Measurements from ENCODE around the gene PLA2G1B. TPM values are rescaled to one million over a fixed set of nuclear protein-coding genes. Genes with fewer than 3 reads are reported as not detected.

Gene PLA2G1B
- total RNA-seq, 1 donor from 2014 or later: not detected

DNA sequence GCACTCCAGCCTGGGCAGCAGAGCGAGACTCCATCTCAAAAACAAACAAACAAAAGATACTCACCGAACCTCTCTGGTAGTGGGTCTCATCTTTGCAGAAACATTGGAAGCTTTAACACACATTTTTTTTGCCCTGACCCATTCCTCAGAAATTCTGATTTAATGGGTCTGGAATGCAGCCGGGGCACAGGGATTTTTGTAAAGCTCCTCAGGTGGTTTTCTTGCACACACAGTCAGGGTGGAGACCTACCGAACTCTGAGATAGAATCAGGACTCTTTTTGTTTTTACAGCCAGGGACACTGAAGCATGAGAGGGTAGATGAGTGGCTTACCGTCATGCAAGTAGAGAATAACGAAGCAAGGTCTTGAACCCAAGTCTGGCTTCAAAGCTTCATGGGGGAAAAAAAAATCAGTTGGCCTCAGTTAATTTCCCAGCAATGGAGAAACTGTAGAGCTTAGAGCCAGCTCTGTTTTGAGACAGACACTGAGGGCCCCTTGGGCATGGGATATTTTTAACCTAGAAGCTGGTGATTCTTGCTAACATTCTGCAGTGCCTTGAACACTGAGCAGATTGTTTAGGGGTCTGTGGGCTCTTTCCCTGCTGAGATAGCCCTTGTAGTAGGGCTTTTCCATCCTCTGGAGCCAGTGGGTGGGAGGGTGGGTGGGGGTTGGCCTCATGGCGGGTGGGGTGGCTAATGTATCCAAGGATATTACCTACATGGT, 40.6 kb downstream of the PLA2G1B start:
- Mint-ChIP-seq H3K36me3 (ENCODE audit: low read depth) (no peaks in the 10 kb centered on the region), H3K4me1 (peaks cover 27% of the 10 kb centered on the region), H3K27ac (ENCODE audit: unreplicated experiment) (peak overlapping the region; percentile 79), H3K4me3 (no peak overlapping the region), H3K9me3 (no peaks in the 10 kb centered on the region), H3K27me3 (ENCODE audit: low read depth) (no peaks in the 10 kb centered on the region)
- no peak for DNase-seq (ENCODE audit: low read depth, low spot score)
- TF ChIP-seq, protein P1, sequence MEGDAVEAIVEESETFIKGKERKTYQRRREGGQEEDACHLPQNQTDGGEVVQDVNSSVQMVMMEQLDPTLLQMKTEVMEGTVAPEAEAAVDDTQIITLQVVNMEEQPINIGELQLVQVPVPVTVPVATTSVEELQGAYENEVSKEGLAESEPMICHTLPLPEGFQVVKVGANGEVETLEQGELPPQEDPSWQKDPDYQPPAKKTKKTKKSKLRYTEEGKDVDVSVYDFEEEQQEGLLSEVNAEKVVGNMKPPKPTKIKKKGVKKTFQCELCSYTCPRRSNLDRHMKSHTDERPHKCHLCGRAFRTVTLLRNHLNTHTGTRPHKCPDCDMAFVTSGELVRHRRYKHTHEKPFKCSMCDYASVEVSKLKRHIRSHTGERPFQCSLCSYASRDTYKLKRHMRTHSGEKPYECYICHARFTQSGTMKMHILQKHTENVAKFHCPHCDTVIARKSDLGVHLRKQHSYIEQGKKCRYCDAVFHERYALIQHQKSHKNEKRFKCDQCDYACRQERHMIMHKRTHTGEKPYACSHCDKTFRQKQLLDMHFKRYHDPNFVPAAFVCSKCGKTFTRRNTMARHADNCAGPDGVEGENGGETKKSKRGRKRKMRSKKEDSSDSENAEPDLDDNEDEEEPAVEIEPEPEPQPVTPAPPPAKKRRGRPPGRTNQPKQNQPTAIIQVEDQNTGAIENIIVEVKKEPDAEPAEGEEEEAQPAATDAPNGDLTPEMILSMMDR (conservative IDR thresholded peaks at IDR 0.05): no peak

DNA sequence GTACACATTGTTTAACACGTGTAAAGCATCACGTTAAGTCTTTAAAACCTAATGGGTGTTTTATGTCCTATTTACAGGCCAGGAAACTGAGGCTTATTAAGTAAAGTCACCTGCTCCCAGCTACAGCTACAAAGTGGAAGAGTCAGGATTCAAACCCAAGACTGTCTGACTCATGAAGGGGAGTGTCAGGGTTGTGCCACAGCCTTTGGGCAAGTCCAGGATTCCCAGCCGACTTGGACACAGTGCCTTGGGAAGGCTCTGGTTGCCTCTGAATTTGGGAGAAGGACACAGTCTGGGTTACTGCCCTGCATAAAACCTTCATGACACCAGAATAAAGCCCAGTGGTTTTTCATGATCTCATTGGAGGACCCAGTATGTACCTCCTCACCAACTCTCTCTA, 43.2 kb downstream of the PLA2G1B start:
- Mint-ChIP-seq H3K36me3 (ENCODE audit: low read depth) (no peaks in the 10 kb centered on the region), H3K4me3 (no peak overlapping the region), H3K4me1 (peaks cover 17% of the 10 kb centered on the region), H3K9me3 (no peaks in the 10 kb centered on the region), H3K27ac (ENCODE audit: unreplicated experiment) (no peak overlapping the region), H3K27me3 (ENCODE audit: low read depth) (no peaks in the 10 kb centered on the region)
- no peak for DNase-seq (ENCODE audit: low read depth, low spot score)
- TF ChIP-seq, protein P1 (conservative IDR thresholded peaks at IDR 0.05): no peak

DNA sequence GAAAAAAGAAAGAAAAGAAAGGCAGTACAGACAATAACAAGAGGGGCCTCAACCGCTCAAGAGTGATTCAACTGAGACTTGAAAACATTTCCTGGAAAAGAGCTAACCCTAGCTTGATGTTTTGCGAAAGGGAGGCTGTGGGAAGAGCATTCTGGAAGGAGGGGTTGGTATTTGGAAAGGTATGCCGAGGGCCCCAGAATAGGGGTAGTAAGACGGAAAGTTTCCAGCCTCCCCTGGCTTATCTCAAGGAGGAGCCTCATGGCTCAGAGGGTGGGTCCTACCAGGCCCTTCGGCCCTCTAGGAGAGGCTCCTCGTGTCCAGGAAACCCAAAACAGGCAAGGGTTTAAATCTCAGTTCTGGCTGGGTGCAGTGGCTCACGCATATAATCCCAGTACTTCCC, 44.3 kb downstream of the PLA2G1B start:
- Mint-ChIP-seq H3K4me1 (peaks cover 15% of the 10 kb centered on the region), H3K27me3 (ENCODE audit: low read depth) (no peaks in the 10 kb centered on the region), H3K36me3 (ENCODE audit: low read depth) (peaks cover 3% of the 10 kb centered on the region), H3K9me3 (peaks cover 3% of the 10 kb centered on the region), H3K4me3 (no peak overlapping the region), H3K27ac (ENCODE audit: unreplicated experiment) (no peak overlapping the region)
- TF ChIP-seq, protein P1 (conservative IDR thresholded peaks at IDR 0.05): no peak
- DNase-seq (ENCODE audit: low read depth, low spot score): no peak

DNA sequence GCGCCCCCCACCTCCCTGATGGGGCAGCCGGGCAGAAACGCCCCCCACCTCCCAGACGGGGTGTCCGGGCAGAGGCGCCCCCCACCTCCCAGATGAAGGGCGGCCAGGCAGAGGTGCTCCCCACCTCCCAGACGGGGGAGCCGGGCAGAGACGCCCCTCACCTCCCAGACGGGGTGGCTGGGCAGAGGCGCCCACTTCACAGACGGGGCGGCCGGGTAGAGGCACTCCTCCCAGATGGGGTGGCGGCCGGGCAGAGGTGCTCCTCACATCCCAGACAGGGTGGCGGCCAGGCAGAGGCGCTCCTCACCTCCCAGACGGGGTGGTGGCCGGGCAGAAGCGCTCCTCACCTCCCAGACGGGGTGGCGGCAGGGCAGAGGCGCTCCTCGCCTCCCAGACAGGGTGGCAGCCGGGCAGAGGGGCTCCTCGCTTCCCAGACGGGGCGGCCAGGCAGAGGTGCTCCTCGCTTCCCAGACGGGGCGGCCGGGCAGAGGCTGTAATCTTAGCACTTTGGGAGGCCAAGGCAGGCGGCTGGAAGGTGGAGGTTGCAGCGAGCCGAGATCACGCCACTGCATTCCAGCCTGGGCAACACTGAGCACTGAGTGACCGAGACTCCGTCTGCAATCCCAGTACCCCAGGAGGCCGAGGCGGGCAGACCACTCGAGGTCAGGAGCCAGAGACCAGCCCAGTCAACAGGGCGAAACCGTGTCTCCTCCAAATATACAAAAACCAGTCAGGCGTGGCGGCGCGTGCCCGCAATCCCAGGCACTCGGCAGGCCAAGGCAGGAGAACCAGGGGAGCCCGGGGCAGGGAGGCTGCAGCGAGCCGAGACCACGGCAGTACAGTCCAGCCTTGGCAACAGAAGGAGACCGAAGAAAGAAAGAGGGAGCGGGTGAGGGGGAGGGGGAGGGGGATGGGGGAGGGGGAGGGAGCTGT, 49.2 kb downstream of the PLA2G1B start:
- Mint-ChIP-seq H3K36me3 (ENCODE audit: low read depth) (peaks cover 3% of the 10 kb centered on the region), H3K9me3 (peaks cover 3% of the 10 kb centered on the region), H3K4me3 (no peak overlapping the region), H3K27ac (ENCODE audit: unreplicated experiment) (no peak overlapping the region), H3K4me1 (no peaks in the 10 kb centered on the region), H3K27me3 (ENCODE audit: low read depth) (no peaks in the 10 kb centered on the region)
- TF ChIP-seq, protein P1 (conservative IDR thresholded peaks at IDR 0.05): no peak
- no peak for DNase-seq (ENCODE audit: low read depth, low spot score)

DNA sequence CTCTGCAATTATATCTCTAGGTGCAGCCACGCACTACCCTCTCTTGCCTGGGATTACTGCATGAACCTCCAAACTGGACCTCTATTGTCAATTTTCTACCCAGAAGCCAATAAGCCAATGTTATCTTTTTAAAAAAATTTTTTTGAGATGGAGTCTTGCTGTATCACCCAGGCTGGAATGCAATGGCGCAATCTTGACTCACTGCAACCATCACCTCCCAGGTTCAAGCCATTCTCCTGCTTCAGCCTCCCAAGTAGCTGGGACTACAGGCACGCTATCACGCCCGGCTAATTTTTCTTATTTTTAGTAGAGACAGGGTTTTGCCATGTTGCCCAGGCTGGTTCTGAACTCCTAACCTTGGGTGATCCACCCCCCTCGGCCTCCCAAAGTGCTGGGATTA, 50.8 kb downstream of the PLA2G1B start:
- no peaks in the 10 kb centered on the region for H3K27me3 Mint-ChIP-seq (ENCODE audit: low read depth)
- TF ChIP-seq, protein P1 (conservative IDR thresholded peaks at IDR 0.05): no peak
- peaks cover 3% of the 10 kb centered on the region for H3K36me3 Mint-ChIP-seq (ENCODE audit: low read depth)
- no peak for DNase-seq (ENCODE audit: low read depth, low spot score)
- no peak overlapping the region for H3K27ac Mint-ChIP-seq (ENCODE audit: unreplicated experiment)
- H3K4me1 Mint-ChIP-seq: no peaks in the 10 kb centered on the region
- no peak overlapping the region for H3K4me3 Mint-ChIP-seq
- H3K9me3 Mint-ChIP-seq: peaks cover 3% of the 10 kb centered on the region

Other genes starting within 250 kb of the PLA2G1B start
- gene RAB35, start 211.0 kb downstream of the PLA2G1B start, total RNA-seq: 45.1 and 54.1 TPM in 2 replicates
- gene GCN1, start 133.1 kb downstream of the PLA2G1B start, total RNA-seq: 108 and 114 TPM in 2 replicates
- gene RPLP0, start 126.7 kb downstream of the PLA2G1B start, total RNA-seq: 2,997 and 3,023 TPM in 2 replicates
- 54.5 and 61.5 TPM in 2 replicates for gene PXN, start 62.0 kb downstream of the PLA2G1B start, total RNA-seq
- 5,010 and 5,494 TPM in 2 replicates for gene RNU4-2, start 35.9 kb downstream of the PLA2G1B start, total RNA-seq
- 4,497 and 4,941 TPM in 2 replicates for gene RNU4-1, start 34.5 kb downstream of the PLA2G1B start, total RNA-seq
- gene SIRT4, start 25.5 kb downstream of the PLA2G1B start, total RNA-seq: 1.7 TPM in 2 replicates
- 224 and 229 TPM in 2 replicates for gene MSI1, start 41.4 kb upstream of the PLA2G1B start, total RNA-seq
- 315 and 320 TPM in 2 replicates for gene COX6A1, start 110.3 kb upstream of the PLA2G1B start, total RNA-seq
- 38.0 and 38.1 TPM in 2 replicates for gene TRIAP1, start 118.6 kb upstream of the PLA2G1B start, total RNA-seq
- gene GATC, start 118.7 kb upstream of the PLA2G1B start, total RNA-seq: 32.0 and 33.8 TPM in 2 replicates
- 350 and 361 TPM in 2 replicates for gene SRSF9, start 142.0 kb upstream of the PLA2G1B start, total RNA-seq
- gene DYNLL1, start 168.3 kb upstream of the PLA2G1B start, total RNA-seq: 375 and 382 TPM in 2 replicates
- gene COQ5, start 201.4 kb upstream of the PLA2G1B start, total RNA-seq: 38.5 and 39.0 TPM in 2 replicates
- gene RNF10, start 206.6 kb upstream of the PLA2G1B start, total RNA-seq: 134 and 149 TPM in 2 replicates